ENCODE results near the gene SPRR2D.

The SPRR2D gene

DNA sequence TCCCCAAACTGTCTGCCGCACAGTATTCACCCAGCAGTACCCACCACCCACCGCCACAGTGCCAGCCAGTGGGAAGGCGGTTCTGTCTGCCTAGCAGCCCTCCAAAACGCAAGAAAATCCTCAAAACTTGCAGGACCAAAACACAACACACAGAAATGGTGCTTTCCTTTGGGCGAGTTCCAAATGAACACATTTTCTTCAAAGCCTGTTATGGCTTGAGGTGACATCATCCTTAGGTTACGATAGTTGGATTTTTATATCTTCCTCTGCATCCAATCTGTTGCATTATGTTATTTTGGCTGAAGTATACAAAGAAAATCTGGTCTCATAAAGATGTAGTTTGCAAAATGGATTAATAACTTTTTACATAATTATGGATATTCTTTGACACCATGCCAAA is 47.7 kb downstream of the SPRR2D start:
- TF ChIP-seq, protein P1, sequence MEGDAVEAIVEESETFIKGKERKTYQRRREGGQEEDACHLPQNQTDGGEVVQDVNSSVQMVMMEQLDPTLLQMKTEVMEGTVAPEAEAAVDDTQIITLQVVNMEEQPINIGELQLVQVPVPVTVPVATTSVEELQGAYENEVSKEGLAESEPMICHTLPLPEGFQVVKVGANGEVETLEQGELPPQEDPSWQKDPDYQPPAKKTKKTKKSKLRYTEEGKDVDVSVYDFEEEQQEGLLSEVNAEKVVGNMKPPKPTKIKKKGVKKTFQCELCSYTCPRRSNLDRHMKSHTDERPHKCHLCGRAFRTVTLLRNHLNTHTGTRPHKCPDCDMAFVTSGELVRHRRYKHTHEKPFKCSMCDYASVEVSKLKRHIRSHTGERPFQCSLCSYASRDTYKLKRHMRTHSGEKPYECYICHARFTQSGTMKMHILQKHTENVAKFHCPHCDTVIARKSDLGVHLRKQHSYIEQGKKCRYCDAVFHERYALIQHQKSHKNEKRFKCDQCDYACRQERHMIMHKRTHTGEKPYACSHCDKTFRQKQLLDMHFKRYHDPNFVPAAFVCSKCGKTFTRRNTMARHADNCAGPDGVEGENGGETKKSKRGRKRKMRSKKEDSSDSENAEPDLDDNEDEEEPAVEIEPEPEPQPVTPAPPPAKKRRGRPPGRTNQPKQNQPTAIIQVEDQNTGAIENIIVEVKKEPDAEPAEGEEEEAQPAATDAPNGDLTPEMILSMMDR (IDR thresholded peaks at IDR 0.05; ENCODE audit: low read depth, low read length): no peak
- no peak for DNase-seq (ENCODE audit: extremely low read depth, low read depth)

Data from AG09319 (cell line).